ENCODE data around the gene CYP8B1.

CYP8B1 gene

GRCh38 chr3:42853739-42854302 lies 21.9 kb downstream of the CYP8B1 start:
- no peak for DNase-seq (ENCODE audit: low spot score)
- FAIRE-seq, result no peak

GRCh38 chr3:42853056-42853455 lies 22.6 kb downstream of the CYP8B1 start:
- FAIRE-seq, result no peak

GRCh38 chr3:42852441-42852840 lies 23.2 kb downstream of the CYP8B1 start:
- no peak for FAIRE-seq
- DNase-seq (ENCODE audit: low spot score), result no peak

More at GRCh38 chr3:42853056-42853455, 22.6 kb downstream of the CYP8B1 start:
- DNase-seq (ENCODE audit: low spot score), result no peak

GRCh38 chr3:42851228-42851834 lies 24.3 kb downstream of the CYP8B1 start:
- DNase-seq (ENCODE audit: low spot score) (no peak), FAIRE-seq (no peak)

GRCh38 chr3:42850263-42850662 lies 25.4 kb downstream of the CYP8B1 start:
- no peak for DNase-seq (ENCODE audit: low spot score)
- no peak for FAIRE-seq

GRCh38 chr3:42849017-42849416 lies 26.7 kb downstream of the CYP8B1 start:
- no peak for DNase-seq (ENCODE audit: low spot score)
- no peak for FAIRE-seq

GRCh38 chr3:42847731-42848130 lies 27.9 kb downstream of the CYP8B1 start:
- DNase-seq (ENCODE audit: low spot score) (no peak), FAIRE-seq (no peak)

- DNase-seq (ENCODE audit: low spot score) (no peak), FAIRE-seq (no peak)
These were observed 28.8 kb downstream of the CYP8B1 start for GRCh38 chr3:42846685-42847522.

GRCh38 chr3:42844815-42845214 lies 30.9 kb downstream of the CYP8B1 start:
- FAIRE-seq (no peak), DNase-seq (ENCODE audit: low spot score) (no peak)

GRCh38 chr3:42844412-42844713 lies 31.3 kb downstream of the CYP8B1 start:
- FAIRE-seq (no peak), DNase-seq (ENCODE audit: low spot score) (no peak)

GRCh38 chr3:42843713-42844411 lies 31.8 kb downstream of the CYP8B1 start:
- no peak for DNase-seq (ENCODE audit: low spot score)
- FAIRE-seq, result no peak

- no peak for DNase-seq (ENCODE audit: low spot score)
- FAIRE-seq, result no peak
These were observed 34.3 kb downstream of the CYP8B1 start for GRCh38 chr3:42841332-42841731.

- peak; percentile 84 for DNase-seq (ENCODE audit: low spot score)
- FAIRE-seq, result no peak
These were observed 36.1 kb downstream of the CYP8B1 start for GRCh38 chr3:42839616-42840015.

GRCh38 chr3:42838571-42838970 lies 37.1 kb downstream of the CYP8B1 start:
- FAIRE-seq (no peak), DNase-seq (ENCODE audit: low spot score) (no peak)

GRCh38 chr3:42836150-42837123 lies 39.2 kb downstream of the CYP8B1 start:
- no peak for FAIRE-seq
- DNase-seq (ENCODE audit: low spot score), result no peak

- DNase-seq (ENCODE audit: low spot score) (peak; percentile 65), FAIRE-seq (no peak)
These were observed 44.4 kb downstream of the CYP8B1 start for GRCh38 chr3:42831321-42831713.

GRCh38 chr3:42830437-42831320 lies 45.0 kb downstream of the CYP8B1 start:
- DNase-seq (ENCODE audit: low spot score) (no peak), FAIRE-seq (no peak)

- FAIRE-seq, result no peak
These were observed 45.8 kb downstream of the CYP8B1 start for GRCh38 chr3:42829628-42830436.

GRCh38 chr3:42829083-42829627 lies 46.5 kb downstream of the CYP8B1 start:
- DNase-seq (ENCODE audit: low spot score) (peak; percentile 53), FAIRE-seq (no peak)

More at GRCh38 chr3:42829628-42830436, 45.8 kb downstream of the CYP8B1 start:
- no peak for DNase-seq (ENCODE audit: low spot score)

Data from urothelium cell line (cell line).